Pons (tissue), 1 donor: ENCODE results near the gene THSD7B.
"Not testable (repeated sequence)": the region's sequence is repeated elsewhere in the genome, so short reads cannot be mapped to it uniquely, and the experiment has no call there.

Experiments
- DNase-seq: peaks from one replicate; pipeline ENCODE4 v3.0.0-alpha.2; 2016; ENCODE audit warnings: low spot score

THSD7B gene

GRCh38 chr2:136957044-136957443 is 191.7 kb downstream of the THSD7B start:
- DNase-seq, result no peak

GRCh38 chr2:136962105-136962725 is 196.9 kb downstream of the THSD7B start:
- no peak for DNase-seq

GRCh38 chr2:136966485-136966884 is 201.1 kb downstream of the THSD7B start:
- no peak for DNase-seq

GRCh38 chr2:136980303-136980702 is 215.0 kb downstream of the THSD7B start:
- no peak for DNase-seq

GRCh38 chr2:136981689-136982088 is 216.3 kb downstream of the THSD7B start:
- DNase-seq, result not testable (repeated sequence)

GRCh38 chr2:136985044-136985443 is 219.7 kb downstream of the THSD7B start:
- DNase-seq, result no peak

GRCh38 chr2:136986605-136987221 is 221.4 kb downstream of the THSD7B start:
- no peak for DNase-seq

GRCh38 chr2:136990316-136990715 is 225.0 kb downstream of the THSD7B start:
- peak; percentile 24 for DNase-seq

GRCh38 chr2:136994793-136995192 is 229.4 kb downstream of the THSD7B start:
- DNase-seq, result no peak

- DNase-seq, result no peak
These were observed 232.2 kb downstream of the THSD7B start for GRCh38 chr2:136997557-136997956.

- no peak for DNase-seq
These were observed 235.5 kb downstream of the THSD7B start for GRCh38 chr2:137000811-137001210.

- no peak for DNase-seq
These were observed 237.6 kb downstream of the THSD7B start for GRCh38 chr2:137002896-137003295.

GRCh38 chr2:137005210-137005609 is 239.9 kb downstream of the THSD7B start:
- DNase-seq, result no peak

GRCh38 chr2:137007938-137008337 is 242.6 kb downstream of the THSD7B start:
- no peak for DNase-seq

- no peak for DNase-seq
These were observed 244.6 kb downstream of the THSD7B start for GRCh38 chr2:137009953-137010352.

GRCh38 chr2:137020452-137021196 is 255.3 kb downstream of the THSD7B start:
- no peak for DNase-seq

- DNase-seq, result no peak
These were observed 256.4 kb downstream of the THSD7B start for GRCh38 chr2:137021763-137022162.

- DNase-seq, result no peak
These were observed 257.9 kb downstream of the THSD7B start for GRCh38 chr2:137023205-137023604.

GRCh38 chr2:137031731-137032130 is 266.4 kb downstream of the THSD7B start:
- no peak for DNase-seq

- DNase-seq, result no peak
These were observed 271.3 kb downstream of the THSD7B start for GRCh38 chr2:137036619-137037018.

GRCh38 chr2:137039482-137040152 is 274.3 kb downstream of the THSD7B start:
- no peak for DNase-seq

- no peak for DNase-seq
These were observed 282.0 kb downstream of the THSD7B start for GRCh38 chr2:137047369-137047768.

GRCh38 chr2:137048455-137048854 is 283.1 kb downstream of the THSD7B start:
- no peak for DNase-seq
